Neural progenitor cell (in vitro differentiated cells): ENCODE measurements around the gene ATP7B. TPM values are rescaled to one million over a fixed set of nuclear protein-coding genes. Genes with fewer than 3 reads are reported as not detected.

Source experiments
- DNase-seq: peaks from one replicate; pipeline ENCODE4 v3.0.0-alpha.2; 2016; ENCODE audit warnings: low spot score
- H2AFZ ChIP-seq: fragments of 200-600 bp; sonication (generic); replicated peaks from 2 replicates; pipeline ENCODE4 v1.6.1; 2016; ENCODE audit warnings: antibody characterized with exemption
- H3F3A ChIP-seq: fragments of 200-600 bp; sonication (generic); 2 replicates; pipeline ENCODE4 v1.6.1; 2016; ENCODE audit warnings: antibody characterized with exemption, low read depth
- H3K27ac ChIP-seq: fragments of 200-600 bp; sonication (generic); 2 replicates; pipeline ENCODE4 v1.5.1; 2016; ENCODE audit warnings: mild to moderate bottlenecking
- H3K27me3 ChIP-seq: fragments of 200-600 bp; sonication (generic); 2 replicates; pipeline ENCODE4 v1.6.1; 2016; ENCODE audit warnings: mild to moderate bottlenecking, moderate library complexity
- H3K36me3 ChIP-seq: fragments of 200-600 bp; sonication (generic); 2 replicates; pipeline ENCODE4 v1.5.1; 2016
- H3K4me1 ChIP-seq: fragments of 200-600 bp; sonication (generic); 2 replicates; pipeline ENCODE4 v1.6.1; 2016; ENCODE audit warnings: mixed run types
- H3K4me2 ChIP-seq: fragments of 200-600 bp; sonication (generic); 2 replicates; pipeline ENCODE4 v1.6.1; 2016
- H3K4me3 ChIP-seq: fragments of 200-600 bp; sonication (generic); 2 replicates; pipeline ENCODE4 v1.5.1; 2016
- H3K79me2 ChIP-seq: fragments of 200-600 bp; sonication (generic); 2 replicates; pipeline ENCODE4 v1.6.1; 2016; ENCODE audit warnings: low read depth
- H3K9ac ChIP-seq: fragments of 200-600 bp; sonication (generic); 2 replicates; pipeline ENCODE4 v1.6.1; 2016
- H3K9me3 ChIP-seq: fragments of 200-600 bp; sonication (generic); 2 replicates; pipeline ENCODE4 v1.5.1; 2016; ENCODE audit warnings: low read depth
- H4K20me1 ChIP-seq: fragments of 200-600 bp; sonication (generic); 2 replicates; pipeline ENCODE4 v1.6.1; 2016; ENCODE audit warnings: low read depth
- H3K27ac Mint-ChIP-seq: 3 replicates; pipeline ENCODE4 v1.8.0; 2021; ENCODE audit warnings: mixed read lengths
- H3K27me3 Mint-ChIP-seq: 2 replicates; pipeline ENCODE4 v1.8.0; 2022; ENCODE audit warnings: low read depth, mild to moderate bottlenecking, inconsistent platforms, moderate library complexity, mixed read lengths; ENCODE audit not compliant: insufficient read depth
- H3K36me3 Mint-ChIP-seq: 3 replicates; pipeline ENCODE4 v1.8.0; 2021; ENCODE audit warnings: mixed read lengths
- H3K4me1 Mint-ChIP-seq: 3 replicates; pipeline ENCODE4 v1.8.0; 2021; ENCODE audit warnings: mixed read lengths
- H3K4me3 Mint-ChIP-seq: 3 replicates; pipeline ENCODE4 v1.8.0; 2021; ENCODE audit warnings: mild to moderate bottlenecking, moderate library complexity, mixed read lengths
- H3K9me3 Mint-ChIP-seq: 3 replicates; pipeline ENCODE4 v1.8.0; 2020; ENCODE audit warnings: mixed read lengths
- EZH2 ChIP-seq: fragments of 200-600 bp; sonication (generic); IDR thresholded peaks from 2 replicates; pipeline ENCODE4 v1.6.1; 2017; ENCODE audit warnings: antibody characterized with exemption, mild to moderate bottlenecking, moderate library complexity
- EZH2phosphoT487 ChIP-seq: fragments of 200-600 bp; sonication (generic); IDR thresholded peaks from 2 replicates; pipeline ENCODE4 v1.6.1; 2017; ENCODE audit warnings: antibody characterized with exemption
- total RNA-seq: library from RNA; depleted of rRNA; stranded (reverse); fragments of >200 nt; gene quantifications from 2 replicates; pipeline ENCODE4 v1.2.3, GENCODE V29; 2015; ENCODE audit warnings: low replicate concordance
- TF ChIP-seq, protein P1 (sequence below): fragments of 200-600 bp; sonication (generic); IDR thresholded peaks from 2 replicates; pipeline ENCODE4 v1.5.1; 2017; ENCODE audit warnings: antibody characterized with exemption, mild to moderate bottlenecking

ATP7B gene
- total RNA-seq, 1 donor from 2014 or later: 8.2 TPM

DNA sequence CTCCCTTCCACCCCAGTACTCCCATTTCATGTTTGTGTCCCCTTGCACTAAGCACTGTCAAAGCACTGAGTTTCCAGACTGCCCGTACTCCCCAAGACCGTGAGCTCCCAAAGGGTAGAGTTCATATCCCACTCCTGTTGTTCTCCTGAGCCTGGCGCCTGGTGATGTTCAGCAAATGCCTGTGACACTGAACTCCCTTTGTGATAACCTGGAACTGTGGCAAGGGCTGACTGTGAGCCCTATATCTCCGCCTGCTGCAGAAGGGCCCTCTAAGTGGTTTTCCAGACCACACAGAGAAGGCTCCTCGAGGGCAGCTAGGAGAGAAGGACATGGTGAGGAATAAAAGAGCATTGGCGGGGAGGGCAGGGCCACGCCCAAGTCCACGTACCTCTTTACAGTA is 67.5 kb downstream of the ATP7B start:
- H3K27ac Mint-ChIP-seq: no peak overlapping the region
- Histone ChIP-seq H3K4me1 (no peaks in the 10 kb centered on the region), H3K27ac (no peak overlapping the region), H3K9me3 (no peaks in the 10 kb centered on the region), H2AFZ (no peak overlapping the region), H3K79me2 (no peaks in the 10 kb centered on the region), H4K20me1 (no peaks in the 10 kb centered on the region), H3K4me2 (no peak overlapping the region), H3F3A (no peaks in the 10 kb centered on the region), H3K4me3 (no peak overlapping the region), H3K9ac (no peak overlapping the region), H3K27me3 (no peaks in the 10 kb centered on the region), H3K36me3 (no peaks in the 10 kb centered on the region)
- no peaks in the 10 kb centered on the region for H3K4me1 Mint-ChIP-seq
- DNase-seq: no peak
- peaks cover 10% of the 10 kb centered on the region for H3K36me3 Mint-ChIP-seq
- H3K27me3 Mint-ChIP-seq: no peaks in the 10 kb centered on the region
- H3K4me3 Mint-ChIP-seq: no peak overlapping the region
- no peaks in the 10 kb centered on the region for H3K9me3 Mint-ChIP-seq
- TF ChIP-seq, protein P1, sequence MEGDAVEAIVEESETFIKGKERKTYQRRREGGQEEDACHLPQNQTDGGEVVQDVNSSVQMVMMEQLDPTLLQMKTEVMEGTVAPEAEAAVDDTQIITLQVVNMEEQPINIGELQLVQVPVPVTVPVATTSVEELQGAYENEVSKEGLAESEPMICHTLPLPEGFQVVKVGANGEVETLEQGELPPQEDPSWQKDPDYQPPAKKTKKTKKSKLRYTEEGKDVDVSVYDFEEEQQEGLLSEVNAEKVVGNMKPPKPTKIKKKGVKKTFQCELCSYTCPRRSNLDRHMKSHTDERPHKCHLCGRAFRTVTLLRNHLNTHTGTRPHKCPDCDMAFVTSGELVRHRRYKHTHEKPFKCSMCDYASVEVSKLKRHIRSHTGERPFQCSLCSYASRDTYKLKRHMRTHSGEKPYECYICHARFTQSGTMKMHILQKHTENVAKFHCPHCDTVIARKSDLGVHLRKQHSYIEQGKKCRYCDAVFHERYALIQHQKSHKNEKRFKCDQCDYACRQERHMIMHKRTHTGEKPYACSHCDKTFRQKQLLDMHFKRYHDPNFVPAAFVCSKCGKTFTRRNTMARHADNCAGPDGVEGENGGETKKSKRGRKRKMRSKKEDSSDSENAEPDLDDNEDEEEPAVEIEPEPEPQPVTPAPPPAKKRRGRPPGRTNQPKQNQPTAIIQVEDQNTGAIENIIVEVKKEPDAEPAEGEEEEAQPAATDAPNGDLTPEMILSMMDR: no peak

DNA sequence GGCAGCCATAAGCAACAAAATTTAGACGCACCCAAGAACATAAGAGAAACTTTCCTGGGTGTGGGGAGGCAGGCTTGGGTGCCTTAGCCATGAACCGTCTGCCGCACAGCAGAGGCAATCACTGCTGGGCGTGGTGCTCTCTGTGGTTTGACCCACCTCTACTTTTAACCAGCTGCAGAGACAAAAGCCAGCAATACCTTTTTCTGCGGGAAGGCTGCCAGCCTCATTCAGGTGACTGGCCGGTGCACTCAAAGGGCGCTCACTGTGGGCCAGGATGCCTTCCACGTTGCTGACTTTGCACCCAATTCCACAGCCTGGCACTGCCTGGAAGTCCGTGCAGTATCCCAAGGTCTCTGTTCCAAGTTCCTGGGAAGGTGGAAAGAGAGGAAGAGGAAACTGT is 69.1 kb downstream of the ATP7B start:
- Mint-ChIP-seq H3K27ac (no peak overlapping the region), H3K9me3 (no peaks in the 10 kb centered on the region), H3K36me3 (peaks cover 15% of the 10 kb centered on the region), H3K4me3 (no peak overlapping the region), H3K27me3 (peaks cover 4% of the 10 kb centered on the region), H3K4me1 (no peaks in the 10 kb centered on the region)
- Histone ChIP-seq H3K4me3 (no peak overlapping the region), H3K36me3 (no peaks in the 10 kb centered on the region), H2AFZ (no peak overlapping the region), H3F3A (no peaks in the 10 kb centered on the region), H3K79me2 (no peaks in the 10 kb centered on the region), H3K9me3 (no peaks in the 10 kb centered on the region), H3K4me1 (no peaks in the 10 kb centered on the region), H3K4me2 (no peak overlapping the region), H3K27me3 (no peaks in the 10 kb centered on the region), H3K9ac (no peak overlapping the region), H3K27ac (no peak overlapping the region), H4K20me1 (no peaks in the 10 kb centered on the region)
- TF ChIP-seq EZH2 (no peak), EZH2phosphoT487 (no peak)
- TF ChIP-seq, protein P1: no peak
- DNase-seq: no peak

DNA sequence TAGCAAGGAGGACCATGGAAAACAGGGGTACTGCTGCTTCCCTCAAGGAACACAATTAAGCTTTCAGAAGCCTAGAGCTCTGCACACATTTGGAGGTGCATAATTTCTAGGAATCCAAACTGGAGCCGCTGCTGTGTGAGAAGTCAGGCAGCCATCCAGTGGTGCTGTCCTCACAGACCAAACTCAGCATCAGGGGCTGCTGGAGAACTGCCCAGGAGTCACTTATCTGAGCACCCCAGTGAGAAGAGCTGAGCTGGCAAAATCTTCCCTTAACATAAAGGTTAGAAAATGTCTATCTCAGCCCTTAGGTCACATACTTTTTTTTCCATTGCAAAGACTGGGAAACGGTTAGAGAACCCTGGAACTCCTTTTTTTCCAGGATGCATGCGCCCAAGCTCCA is 72.8 kb downstream of the ATP7B start:
- no peaks in the 10 kb centered on the region for H3K9me3 Mint-ChIP-seq
- H3K36me3 Mint-ChIP-seq: peaks cover 11% of the 10 kb centered on the region
- H4K20me1 ChIP-seq: no peaks in the 10 kb centered on the region
- no peaks in the 10 kb centered on the region for H3K36me3 ChIP-seq
- H3K9ac ChIP-seq: no peak overlapping the region
- H3K79me2 ChIP-seq: no peaks in the 10 kb centered on the region
- no peak overlapping the region for H3K4me3 ChIP-seq
- no peaks in the 10 kb centered on the region for H3K4me1 ChIP-seq
- H3K27me3 ChIP-seq: no peaks in the 10 kb centered on the region
- H3F3A ChIP-seq: no peaks in the 10 kb centered on the region
- no peak overlapping the region for H3K27ac ChIP-seq
- no peak for DNase-seq
- H3K9me3 ChIP-seq: no peaks in the 10 kb centered on the region
- H2AFZ ChIP-seq: no peak overlapping the region
- no peaks in the 10 kb centered on the region for H3K4me1 Mint-ChIP-seq
- no peak overlapping the region for H3K4me3 Mint-ChIP-seq
- TF ChIP-seq, protein P1: no peak
- TF ChIP-seq EZH2phosphoT487: no peak
- TF ChIP-seq EZH2: no peak
- H3K4me2 ChIP-seq: no peak overlapping the region
- H3K27me3 Mint-ChIP-seq: peaks cover 4% of the 10 kb centered on the region
- H3K27ac Mint-ChIP-seq: no peak overlapping the region
